Stimulated activated naive CD4-positive, alpha-beta T cell (primary cell): Measurements from ENCODE around the gene CDH20.

ENCODE experiments used
- DNase-seq, 6 experiments: peaks; one replicate each; lab custom pipeline; 2025; lab: John Stamatoyannopoulos, UW

CDH20 gene

DNA sequence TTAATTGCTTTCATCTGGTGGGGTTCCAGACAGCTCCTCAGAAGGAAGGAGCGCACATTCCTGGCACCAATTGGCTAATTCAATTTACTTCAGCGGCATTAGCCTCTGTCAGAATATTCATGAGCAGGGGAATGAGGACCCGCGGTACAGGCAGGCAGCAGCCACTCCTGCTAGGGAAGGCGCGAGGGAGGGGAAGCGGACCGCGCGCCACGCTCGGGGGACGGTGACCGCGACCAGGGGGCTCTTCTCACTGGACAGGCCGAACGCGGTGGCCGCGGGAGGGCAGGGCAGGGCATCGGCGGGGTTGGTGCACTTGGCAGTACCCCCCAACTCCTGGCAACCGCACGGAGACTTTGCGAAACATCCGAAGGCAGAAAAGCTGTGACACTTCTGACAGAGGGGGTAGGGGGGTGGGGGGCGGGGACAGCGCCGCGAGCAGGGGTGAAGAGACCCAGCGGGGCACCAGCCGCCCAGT, at the start of gene CDH20:
TSS of gene CDH20 (plus strand) at position 160 of the 475 bp plus-strand sequence.
- DNase-seq, result no peak

DNA sequence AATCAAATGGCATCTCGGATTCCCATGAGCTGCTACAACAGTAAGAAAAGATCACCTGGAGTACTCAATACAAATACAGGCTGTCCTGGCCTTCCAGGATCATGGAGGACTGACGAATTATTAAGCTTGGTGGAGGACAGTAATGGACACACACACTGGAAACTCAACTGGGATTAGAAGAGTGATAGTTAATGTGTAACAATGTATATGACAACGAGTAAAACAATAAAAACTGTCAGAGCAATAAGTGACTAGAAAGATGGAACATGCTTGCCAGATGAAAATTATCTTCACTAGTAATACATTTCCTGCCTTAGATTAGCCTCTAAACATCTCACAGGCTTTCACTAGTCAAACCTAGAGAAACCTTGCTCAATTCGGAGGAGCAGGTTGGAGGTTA, 49.2 kb upstream of the CDH20 start:
- no peak for DNase-seq

GRCh38 chr18:61285777-61286176, 47.5 kb upstream of the CDH20 start:
- no peak for DNase-seq

GRCh38 chr18:61286867-61287266, 46.4 kb upstream of the CDH20 start:
- DNase-seq, result no peak

DNA sequence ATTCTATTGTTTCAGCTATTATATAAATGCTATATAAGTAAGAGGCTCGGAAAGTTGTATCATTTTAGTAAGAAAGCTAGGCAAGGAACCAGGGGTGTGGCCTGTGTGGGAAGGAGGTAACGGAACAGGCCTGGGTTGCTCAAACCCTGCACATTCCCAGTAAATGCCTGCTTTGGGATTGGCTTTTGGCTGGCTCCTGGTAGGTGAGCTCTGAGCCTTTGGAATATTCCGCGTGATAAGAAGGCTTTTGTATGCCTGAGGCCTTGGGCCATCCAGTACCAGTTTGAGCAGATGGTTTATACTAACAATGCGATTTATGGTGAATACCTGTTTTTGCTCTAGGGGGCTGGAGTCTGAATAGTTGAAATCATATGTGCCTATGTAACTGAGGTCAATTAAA, 42.6 kb upstream of the CDH20 start:
- DNase-seq, result no peak

DNA sequence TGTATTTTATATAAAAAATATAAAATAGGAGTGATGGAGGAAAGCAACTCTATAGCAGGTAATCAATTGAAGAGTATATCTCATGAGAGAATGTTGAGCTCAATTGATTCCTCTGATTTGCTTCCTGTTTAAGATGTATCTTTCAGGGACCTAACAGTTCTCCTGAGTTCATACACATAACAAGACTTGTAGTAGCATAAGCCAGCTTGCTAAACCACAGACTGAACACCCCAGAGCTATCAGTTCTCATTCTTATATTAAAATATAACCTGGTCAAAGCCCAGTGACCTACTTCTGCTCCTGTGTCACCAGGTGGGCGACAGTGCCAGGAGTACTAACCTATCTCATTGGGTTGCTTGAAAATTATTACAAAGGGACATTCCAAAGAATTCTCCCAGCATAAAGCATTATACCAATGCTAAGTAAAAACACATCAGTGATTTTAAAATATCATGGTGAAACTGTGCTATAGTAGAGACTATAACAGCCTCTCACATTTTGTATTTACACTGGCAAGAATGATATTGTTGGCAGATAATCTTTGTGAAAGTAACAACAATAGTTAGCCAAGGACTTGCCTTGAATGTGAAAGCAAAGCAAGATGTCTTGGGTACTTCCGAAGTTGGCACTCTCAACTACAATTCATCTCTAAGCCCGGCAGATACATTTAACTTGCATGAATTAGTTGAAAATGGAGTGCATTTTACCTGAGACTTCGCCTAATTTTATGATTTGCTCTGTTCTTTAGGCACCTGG, 40.8 kb upstream of the CDH20 start:
- DNase-seq, result no peak

GRCh38 chr18:61295153-61295552, 38.1 kb upstream of the CDH20 start:
- no peak for DNase-seq

DNA sequence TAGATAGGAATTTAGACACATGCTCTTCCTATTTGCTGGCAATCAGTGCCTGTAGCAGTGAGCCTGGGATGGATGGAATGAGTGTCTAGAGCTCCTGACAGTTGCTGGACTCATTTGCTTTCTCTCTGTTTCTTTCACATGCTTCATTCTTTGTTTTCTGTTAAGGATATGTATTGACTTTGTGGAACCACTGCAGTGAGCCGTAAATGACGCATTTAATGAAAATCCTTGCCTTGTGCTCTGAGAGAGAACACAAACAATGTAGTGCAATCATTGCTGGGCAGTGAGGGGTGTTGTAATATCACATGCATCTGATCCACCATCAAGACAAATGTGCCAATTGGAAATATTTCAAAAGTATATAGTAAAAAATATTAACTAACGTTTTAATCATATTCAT, 25.2 kb upstream of the CDH20 start:
- DNase-seq, result no peak

GRCh38 chr18:61308795-61309393, 24.3 kb upstream of the CDH20 start:
- no peak for DNase-seq

DNA sequence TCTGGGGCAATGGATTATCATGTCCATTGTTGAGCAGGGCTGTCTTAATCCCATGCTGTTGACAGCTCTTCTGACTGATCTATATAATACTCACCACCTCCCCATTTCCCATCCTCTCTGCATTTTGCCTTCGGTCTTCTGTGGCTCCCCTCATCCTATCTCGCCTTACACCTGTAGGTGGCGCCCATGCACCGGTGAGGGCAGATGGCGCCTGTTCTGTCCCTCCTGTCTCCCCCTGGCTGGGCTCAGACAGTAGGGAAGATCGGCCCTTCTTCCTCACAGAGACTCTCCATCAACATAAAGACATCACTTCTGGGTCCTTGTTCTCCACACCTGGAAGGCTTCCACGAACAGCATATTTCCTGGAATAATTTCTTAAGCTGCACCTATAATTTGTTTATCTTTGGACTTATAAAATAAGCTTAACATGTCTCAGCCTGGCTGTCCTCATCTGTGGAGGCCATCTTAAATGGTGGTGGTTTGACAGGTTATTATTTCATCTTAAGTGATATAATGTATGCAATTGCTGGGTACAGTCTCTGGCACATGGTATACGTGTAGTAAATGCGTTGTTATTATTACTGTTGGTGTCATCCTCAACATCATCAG, 10.9 kb upstream of the CDH20 start:
- DNase-seq, result no peak

DNA sequence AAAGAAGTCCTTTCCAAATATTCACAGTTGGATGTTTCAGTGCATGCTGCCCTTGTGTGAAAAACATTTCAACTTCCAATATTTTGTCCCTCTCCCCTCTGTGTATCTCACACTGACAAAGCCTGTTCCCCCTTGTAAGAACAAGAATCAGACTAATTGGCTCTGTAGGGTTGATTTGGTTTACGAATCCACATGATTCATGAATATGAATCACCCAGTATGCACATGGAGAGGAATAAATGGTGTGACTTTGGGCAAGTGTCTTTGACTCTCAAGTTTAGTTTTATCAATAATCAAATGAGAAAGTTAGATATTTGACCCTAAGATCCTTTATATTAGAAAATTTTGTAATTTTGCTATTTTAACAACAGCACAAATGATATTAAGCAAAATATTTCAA, 9.3 kb upstream of the CDH20 start:
- DNase-seq, result no peak

- no peak for DNase-seq
Observed at GRCh38 chr18:61326407-61326806, 6.8 kb upstream of the CDH20 start.

GRCh38 chr18:61329398-61329797, 3.8 kb upstream of the CDH20 start:
- DNase-seq, result no peak

DNA sequence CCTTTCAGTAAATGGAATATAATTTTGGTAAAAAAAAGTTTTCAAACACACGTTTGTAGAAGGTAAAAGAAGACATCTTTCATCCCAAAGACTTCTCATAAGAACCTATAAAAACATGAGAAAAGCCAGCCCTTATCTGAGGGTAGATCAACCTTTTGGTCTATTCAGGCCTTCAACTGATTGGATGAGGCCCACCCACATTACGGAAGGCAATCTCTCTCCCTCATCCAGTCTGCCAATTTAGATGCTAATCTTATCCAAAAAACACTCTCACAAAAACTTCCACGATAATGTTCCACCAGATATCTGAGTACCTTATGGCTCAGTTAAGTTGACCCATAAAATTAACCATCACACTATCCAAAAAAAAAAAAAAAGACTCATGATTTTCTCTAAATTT, 2.2 kb upstream of the CDH20 start:
- no peak for DNase-seq

- no peak for DNase-seq
Observed at GRCh38 chr18:61333746-61334490, 688 bp downstream of the CDH20 start.

DNA sequence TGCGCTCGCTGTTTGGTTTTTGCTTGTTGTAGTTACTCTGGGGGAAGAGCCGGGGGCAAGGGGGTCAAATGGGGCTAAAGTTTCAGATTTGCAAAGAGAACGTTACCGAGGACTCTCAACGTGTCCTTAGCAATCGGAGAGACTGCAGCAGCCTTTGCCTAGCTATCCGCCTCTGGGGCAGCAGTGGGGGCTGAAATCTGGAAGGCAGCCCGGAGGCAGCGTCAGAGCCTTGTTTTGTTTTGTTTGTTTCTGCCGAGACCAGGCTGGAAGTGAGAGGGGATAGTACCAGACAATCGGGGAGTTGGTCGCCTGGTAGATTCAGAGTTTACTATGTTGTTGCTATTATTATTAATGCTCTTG, 1.2 kb downstream of the CDH20 start:
- no peak for DNase-seq

DNA sequence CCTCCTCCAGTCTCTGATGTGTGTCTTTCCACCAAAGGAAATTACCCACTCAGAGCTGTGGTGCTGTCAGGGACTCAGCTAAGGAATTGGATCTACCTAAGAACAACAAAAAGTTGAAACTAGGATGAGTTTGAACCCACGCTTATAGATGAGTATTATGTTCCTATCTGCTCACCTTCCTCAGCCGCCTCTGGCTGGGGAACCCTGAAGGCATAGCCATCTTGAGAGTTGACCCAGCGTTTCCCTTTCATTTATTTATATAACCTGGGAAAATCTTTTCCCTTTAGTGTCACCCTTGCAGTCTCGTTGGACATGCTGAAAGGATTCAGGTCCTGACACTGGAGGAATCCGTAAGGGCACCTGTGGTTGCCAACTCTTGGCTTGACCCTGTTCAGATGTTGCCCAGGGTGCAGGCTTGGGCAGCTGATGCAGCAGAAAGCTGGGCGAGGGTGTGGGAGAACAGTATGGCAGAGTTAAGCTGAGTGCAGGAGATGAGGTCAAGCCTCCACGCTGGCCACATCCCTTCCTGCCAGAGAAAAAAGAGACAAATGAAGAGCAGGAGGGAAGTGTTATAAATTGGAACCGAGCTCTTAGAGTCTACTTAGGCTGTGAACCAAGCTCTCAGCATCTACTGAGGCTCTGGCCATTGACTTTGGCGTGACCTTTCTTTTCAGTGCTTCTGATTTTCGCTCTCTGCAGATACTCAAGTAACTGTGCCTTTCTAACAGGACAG, 1.9 kb downstream of the CDH20 start:
- DNase-seq, result no peak

- DNase-seq, result no peak
Observed at GRCh38 chr18:61335684-61336555, 2.7 kb downstream of the CDH20 start.

GRCh38 chr18:61336766-61337165, 3.5 kb downstream of the CDH20 start:
- no peak for DNase-seq

DNA sequence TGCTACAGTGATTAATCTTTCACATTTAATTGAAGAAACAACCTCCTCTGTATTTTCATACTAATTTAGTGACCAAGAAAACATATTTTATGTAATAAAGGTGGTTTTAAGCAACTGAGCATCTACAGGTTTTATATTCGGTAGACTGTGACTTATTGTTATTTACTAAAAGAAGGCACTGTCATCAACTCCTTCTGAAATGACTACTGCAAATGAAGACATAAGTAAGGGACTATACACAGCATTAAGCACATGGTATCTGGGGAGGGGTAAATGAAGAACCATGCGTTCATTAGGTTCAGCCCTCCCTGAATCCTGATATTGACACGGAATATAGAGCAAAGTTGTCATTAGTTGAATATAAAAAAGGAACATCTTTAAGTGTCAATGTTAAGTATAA, 4.3 kb downstream of the CDH20 start:
- no peak for DNase-seq

DNA sequence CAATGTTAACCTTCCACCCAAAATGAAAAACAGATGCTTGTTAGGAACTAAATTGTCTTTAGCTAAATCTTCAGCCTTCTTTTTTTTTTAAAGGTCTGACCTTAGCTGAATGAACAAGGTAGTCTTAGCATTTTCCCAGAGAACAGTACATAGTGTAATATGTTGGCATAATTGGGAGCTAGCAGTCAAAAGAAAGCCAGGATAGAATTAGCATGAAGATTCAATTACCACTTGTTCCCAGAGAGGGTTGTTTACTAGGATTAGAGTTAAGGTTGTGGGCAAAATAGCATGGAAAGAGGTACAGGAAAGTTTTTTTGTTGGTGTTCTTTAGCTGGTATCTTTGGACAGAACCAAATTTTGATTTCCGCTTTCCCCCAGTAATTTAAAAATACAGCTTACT, 6.9 kb downstream of the CDH20 start:
- DNase-seq, result no peak
